GM18507 (cell line): ENCODE data around the gene ANXA9.

Experiments used
- DNase-seq: peaks from one replicate; pipeline ENCODE4 v3.0.0; 2011; ENCODE audit warnings: low read depth; ENCODE audit not compliant: insufficient read length; ENCODE audit errors: extremely low spot score
- FAIRE-seq: peaks from 2 replicates; lab custom pipeline; 2011; peaks lifted over from hg19 to GRCh38; lab: Jason Lieb, UNC

Gene ANXA9, protein sequence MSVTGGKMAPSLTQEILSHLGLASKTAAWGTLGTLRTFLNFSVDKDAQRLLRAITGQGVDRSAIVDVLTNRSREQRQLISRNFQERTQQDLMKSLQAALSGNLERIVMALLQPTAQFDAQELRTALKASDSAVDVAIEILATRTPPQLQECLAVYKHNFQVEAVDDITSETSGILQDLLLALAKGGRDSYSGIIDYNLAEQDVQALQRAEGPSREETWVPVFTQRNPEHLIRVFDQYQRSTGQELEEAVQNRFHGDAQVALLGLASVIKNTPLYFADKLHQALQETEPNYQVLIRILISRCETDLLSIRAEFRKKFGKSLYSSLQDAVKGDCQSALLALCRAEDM

DNA sequence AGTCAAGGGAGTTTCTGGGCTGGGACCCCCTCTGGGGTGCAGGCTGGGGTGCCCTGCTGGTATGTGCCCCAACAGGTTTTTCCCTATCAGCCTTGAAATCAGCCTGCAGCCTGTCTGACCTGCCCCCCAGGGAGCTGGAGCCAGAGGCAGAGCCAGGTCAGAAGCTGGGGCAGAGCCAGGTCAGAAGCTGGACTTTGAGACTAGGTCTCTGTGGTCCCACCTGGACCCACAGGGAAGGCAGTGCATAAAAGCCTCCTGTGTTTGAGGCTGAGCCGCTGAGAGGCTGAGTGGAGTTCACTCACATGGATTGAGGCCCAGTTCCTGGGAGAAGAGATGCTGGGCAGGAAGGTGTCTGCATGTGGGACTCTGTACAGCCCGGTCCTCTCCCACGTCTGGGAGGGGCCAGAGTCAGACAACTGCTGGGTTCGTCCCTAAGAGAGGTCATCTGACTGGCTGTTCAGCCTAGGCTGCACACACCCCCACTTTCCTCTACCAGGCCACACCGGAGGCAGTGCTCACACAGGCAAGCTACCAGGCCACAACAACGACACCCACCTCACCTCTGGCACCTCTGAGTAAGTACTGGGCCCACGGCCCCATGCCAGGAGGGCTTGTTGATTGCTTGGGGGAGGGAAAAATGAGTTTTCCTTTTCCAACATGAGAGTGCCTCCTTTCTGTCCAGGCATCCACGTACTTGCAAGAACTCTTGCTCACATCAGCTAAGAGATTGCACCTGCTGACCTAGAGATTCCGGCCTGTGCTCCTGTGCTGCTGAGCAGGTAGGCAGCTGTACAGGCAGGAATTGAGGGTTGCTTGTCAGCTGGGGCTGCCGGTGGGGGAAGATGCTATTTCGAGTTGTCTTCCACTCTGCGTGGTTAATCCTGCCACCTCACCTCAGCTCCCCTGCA lies at the start of gene ANXA9:
Gene ANXA9 (plus strand): TSS at position 488 of the 908 bp plus-strand sequence. CDS start 814 bp downstream, outside the sequence.
- DNase-seq, result no peak
- no peak for FAIRE-seq

DNA sequence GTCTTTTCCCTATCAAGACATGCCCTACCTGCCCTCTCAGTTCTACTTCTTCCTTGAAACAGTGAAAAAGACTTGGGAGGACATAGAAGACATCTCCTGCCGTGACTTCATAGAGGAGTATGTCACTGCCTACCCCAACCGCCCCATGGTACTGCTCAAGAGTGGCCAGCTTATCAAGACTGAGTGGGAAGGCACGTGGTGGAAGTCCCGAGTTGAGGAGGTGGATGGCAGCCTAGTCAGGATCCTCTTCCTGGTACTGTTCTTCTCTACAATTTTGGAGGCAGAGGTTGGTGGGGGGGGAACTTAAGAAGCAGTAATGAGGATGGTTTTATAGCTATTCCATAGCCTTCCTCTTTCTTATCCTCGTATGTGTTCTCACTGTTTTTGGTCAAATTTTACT lies 37.2 kb upstream of the ANXA9 start:
- no peak for FAIRE-seq

DNA sequence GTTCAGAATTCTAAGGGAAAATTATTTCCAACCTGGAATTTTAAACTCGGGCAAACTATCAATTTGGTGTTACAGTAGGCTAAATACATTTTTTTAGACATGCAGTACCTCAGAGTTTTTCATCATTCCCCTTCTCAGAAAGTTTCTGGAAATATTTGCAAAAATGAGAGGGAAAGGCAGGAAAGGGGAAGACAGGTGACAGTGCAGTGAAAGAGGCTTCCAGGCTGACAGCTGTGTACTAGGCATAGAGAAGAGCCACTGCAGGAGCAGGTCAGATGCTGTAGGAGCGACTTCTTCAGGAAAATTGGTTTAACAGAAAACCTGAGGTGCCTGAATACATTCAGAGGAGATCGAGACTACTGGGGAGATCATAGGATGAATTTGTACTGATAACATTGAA lies 27.4 kb upstream of the ANXA9 start:
- FAIRE-seq, result no peak
- no peak for DNase-seq

More for the DNA sequence above, 37.2 kb upstream of the ANXA9 start:
- no peak for DNase-seq

DNA sequence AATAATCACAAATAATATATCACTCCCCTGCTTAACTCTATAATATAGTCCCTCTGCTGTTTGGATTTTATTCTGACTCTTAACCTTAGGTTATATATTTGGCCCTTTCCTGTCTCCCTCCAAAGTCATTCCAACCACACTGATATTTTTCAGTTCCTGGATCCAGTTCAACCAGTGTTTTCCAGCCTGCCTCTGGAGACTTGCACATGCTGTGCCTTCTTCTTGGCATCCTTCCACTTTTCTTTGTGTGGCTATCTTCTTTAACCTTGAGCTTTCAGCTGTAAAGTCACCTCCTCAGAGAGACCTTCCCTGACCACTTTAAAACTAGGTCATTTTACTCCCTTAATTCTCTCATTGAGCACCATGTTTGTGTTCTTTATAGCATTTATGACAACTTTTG lies 26.8 kb upstream of the ANXA9 start:
- FAIRE-seq (no peak), DNase-seq (no peak)

DNA sequence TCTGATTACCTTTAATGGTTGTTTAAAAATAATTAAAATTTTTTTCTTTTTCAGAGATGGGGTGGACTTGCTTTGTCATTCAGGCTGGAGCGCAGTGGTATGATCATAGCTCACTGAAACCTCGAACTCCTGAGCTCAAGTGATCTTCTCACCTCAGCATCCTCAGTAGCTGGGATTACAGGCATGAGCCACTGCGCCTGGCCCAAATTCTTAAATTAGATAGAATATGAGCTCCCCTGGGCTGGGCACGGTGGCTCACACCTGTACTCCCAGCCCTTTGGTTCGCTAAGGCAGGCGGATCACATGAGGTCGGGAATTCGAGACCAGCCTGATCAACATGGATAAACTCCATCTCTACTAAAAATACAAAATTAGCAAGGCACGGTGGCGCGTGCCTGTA lies 24.4 kb upstream of the ANXA9 start:
- FAIRE-seq (no peak), DNase-seq (no peak)

GRCh38 chr1:150960646-150961045 lies 21.4 kb upstream of the ANXA9 start:
- DNase-seq (no peak), FAIRE-seq (no peak)

GRCh38 chr1:150961756-150962155 lies 20.3 kb upstream of the ANXA9 start:
- DNase-seq (no peak), FAIRE-seq (no peak)

DNA sequence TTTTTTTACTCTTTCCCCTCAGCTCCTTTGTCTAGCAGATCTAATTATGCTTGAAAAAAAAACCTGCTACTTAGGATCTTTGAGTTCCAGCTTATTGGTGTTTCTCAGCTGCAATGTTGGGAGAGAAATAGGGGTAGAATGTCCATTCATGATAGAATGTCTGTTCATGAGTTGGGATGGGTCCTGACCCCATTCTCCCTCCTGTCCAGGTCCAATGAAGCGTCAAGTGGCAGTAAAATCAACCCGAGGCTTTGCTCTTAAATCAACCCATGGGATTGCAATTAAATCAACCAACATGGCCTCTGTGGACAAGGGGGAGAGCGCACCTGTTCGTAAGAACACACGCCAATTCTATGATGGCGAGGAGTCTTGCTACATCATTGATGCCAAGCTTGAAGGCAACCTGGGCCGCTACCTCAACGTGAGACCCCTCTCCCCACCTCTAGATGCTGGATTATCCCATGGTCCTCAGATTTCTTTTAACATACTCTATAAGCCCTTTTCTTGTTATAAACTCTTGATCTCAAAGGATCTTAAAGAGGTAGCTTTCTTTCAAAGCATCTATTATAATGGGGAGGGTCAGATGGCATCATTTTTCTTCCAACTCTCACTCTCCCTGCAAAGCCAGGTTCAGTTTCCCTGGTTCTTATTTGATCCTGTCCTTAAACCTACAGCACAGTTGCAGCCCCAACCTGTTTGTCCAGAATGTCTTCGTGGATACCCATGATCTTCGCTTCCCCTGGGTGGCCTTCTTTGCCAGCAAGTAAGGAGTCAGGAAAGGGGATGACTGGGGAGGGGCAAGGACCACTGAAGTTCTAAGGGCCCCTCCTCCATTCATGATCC lies 18.6 kb upstream of the ANXA9 start:
- FAIRE-seq (no peak), DNase-seq (no peak)

GRCh38 chr1:150964164-150964489 lies 18.0 kb upstream of the ANXA9 start:
- DNase-seq, result no peak
- no peak for FAIRE-seq

GRCh38 chr1:150965605-150966004 lies 16.5 kb upstream of the ANXA9 start:
- FAIRE-seq (no peak), DNase-seq (no peak)

- FAIRE-seq (no peak), DNase-seq (no peak)
Measured at GRCh38 chr1:150966011-150966410, 16.1 kb upstream of the ANXA9 start.

DNA sequence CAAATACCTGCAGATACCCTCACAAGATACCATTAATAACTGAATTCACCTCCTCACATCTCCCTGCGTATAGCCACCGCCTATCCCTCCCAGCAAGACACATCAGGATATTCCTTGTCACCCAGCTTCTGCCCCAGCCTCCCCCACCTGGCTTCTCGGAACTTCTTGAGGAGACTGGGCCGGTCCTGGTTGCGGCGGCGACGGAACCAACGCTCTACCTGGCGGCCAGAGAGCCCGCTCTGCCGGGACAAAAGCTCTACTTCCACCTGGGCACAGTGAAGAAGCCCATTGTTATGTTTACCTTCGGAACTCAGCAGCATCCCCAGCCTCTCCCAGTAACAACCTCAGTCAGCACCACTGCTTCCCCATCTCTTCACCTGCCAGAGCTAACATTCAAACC lies 14.2 kb upstream of the ANXA9 start:
- DNase-seq (no peak), FAIRE-seq (no peak)

DNA sequence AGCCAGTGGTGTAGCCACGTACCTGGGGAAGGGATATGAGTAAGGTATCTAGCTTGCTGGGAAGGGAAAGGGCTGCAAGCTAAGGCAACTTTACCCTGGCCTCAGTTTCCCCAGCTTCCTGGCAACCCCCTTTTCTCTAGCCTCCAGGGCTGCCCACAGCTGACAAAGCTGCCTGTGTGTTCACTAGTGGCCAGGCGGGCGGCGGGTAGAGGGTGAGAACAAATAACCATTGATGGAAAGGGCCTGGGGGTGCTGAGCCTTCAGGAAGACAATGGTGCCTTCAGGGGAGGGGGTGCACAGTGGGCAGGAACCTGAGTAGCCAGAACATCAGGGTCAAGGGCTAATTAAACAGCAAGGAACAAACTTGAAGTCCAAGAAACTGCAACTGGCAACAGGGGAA lies 13.6 kb upstream of the ANXA9 start:
- FAIRE-seq, result no peak
- no peak for DNase-seq

DNA sequence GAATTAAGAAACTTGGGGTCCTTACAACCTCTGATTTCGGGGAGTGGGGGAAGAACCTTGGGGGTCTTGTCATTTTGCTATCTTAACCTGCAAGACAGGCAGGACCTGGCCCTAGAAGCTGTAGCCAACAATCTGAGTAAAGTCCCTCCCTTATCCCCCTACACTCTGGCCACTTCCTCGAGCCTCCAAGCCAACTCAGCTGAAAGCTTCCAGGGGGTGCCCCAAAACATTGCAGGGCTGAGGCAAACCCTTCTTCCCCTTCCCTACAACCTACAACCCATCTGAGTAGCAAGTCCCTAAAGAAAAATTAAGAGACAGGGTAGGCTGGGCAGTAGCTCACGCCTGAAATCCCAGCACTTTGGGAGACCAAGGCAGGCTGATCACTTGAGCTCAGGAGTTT lies 12.5 kb upstream of the ANXA9 start:
- FAIRE-seq (no peak), DNase-seq (no peak)

GRCh38 chr1:150970808-150971582 lies 11.1 kb upstream of the ANXA9 start:
- DNase-seq, result no peak
- no peak for FAIRE-seq

DNA sequence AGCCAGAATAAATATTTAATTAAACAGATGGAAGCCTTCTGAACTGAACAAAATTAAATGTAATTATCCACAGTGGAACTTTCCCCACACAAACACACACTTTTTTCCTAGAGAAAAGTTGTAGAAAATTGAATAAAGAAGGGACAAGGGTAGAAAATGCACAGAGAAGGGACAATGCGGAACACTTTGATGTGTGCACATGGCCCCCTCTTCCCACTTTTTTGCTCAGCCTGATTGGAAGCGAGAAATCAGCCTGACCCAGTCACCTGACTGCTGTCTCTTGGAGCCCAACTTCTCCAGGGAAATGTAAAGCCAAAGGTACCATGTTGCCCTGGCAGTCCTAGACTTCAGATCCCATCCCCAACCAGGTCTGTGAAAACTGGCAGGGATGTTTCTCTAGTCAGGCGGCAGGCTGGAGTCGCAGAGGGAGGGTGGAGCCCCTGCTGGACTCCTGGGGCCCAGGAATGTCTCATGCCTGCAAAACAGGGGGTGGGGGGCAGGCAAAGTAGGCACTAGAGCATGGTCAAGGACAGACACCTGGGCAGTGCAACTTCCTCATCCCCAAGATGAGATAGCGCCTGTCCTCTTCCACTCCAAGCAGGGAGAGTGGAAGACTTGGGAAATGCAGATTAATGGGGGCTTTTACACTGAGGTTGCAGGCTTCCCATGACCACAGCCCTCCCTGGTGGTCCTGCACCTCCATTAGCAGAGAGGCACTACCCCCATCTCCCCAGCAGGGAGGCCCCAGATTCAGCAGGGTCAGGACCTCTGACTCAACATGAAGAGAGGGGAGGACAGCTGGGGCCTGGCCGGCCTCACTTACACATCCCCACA lies 10.3 kb upstream of the ANXA9 start:
- DNase-seq, result no peak
- FAIRE-seq, result no peak

- FAIRE-seq (no peak), DNase-seq (no peak)
Measured at GRCh38 chr1:150972417-150972940, 9.6 kb upstream of the ANXA9 start.

DNA sequence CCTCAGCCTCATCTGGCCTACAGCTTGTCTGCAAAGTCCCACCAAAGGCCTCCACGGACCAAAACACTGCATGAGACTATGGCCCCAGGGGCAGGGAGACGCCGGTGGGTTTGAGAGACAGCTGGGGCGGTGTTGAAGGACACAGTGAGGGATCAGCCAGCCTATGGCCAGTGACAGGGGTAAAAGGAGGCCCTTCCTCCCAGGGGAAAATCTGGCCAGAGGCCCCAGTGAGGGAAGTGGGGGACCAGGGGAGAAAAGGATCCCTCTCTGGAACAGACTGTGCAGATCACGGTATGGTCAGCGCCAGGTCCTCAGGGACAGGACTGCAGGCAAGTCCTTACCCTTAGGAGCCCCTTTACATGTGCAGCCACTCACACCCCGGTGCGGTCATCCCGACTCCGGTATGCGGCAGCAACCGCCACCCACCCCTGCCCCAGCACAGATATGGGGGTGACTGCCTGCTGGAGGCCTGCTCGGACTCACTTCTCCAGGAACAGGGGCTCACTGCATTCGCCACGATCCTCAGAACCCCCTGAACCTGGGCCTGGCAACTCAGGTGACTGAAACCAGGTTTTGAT lies 8.7 kb upstream of the ANXA9 start:
- DNase-seq (no peak), FAIRE-seq (no peak)
